CD14-positive monocyte (primary cell): Measurements from ENCODE around the gene KCNH3. TPM values are rescaled to one million over a fixed set of nuclear protein-coding genes. Genes with fewer than 3 reads are reported as not detected.
A peak's percentile ranks its signal among the peaks of the same experiment; 100 is the strongest.

Experiments
- DNase-seq, 3 donors: peaks; one replicate each; pipeline ENCODE4 v3.0.0-alpha.2; 2011 to 2022
- H2AFZ ChIP-seq: 2 replicates; pipeline ENCODE4 v1.6.0; 2012; ENCODE audit warnings: mild to moderate bottlenecking, low read depth, low read length, inconsistent platforms; ENCODE audit not compliant: insufficient read depth, poor library complexity, severe bottlenecking
- H3K27ac ChIP-seq, 2 donors: 1 replicate in 1 of 2; 2 replicates in 1 of 2; pipeline ENCODE4 v1.5.1; 2012 to 2013; ENCODE audit warnings: low read length in 2 of 2, control low read depth in 1 of 2, inconsistent platforms in 1 of 2, low read depth in 1 of 2, mild to moderate bottlenecking in 1 of 2
- H3K27me3 ChIP-seq, 2 donors: one replicate each; pipeline versions ENCODE4 v1.6.0 to v1.6.1; 2011 to 2013; ENCODE audit warnings: low read length in 2 of 2; ENCODE audit not compliant: control insufficient read depth in 2 of 2, insufficient read depth in 2 of 2
- H3K36me3 ChIP-seq, 2 donors: replicated peaks in 1 of 2; 1 replicate in 1 of 2; 2 replicates in 1 of 2; pipeline versions ENCODE4 v1.5.1 to v1.6.1; 2012 to 2013; ENCODE audit warnings: low read length in 2 of 2, control low read depth in 1 of 2, inconsistent platforms in 1 of 2, mild to moderate bottlenecking in 1 of 2; ENCODE audit not compliant: insufficient read depth in 2 of 2, control insufficient read depth in 1 of 2
- H3K4me1 ChIP-seq, 2 donors: 1 replicate in 1 of 2; 2 replicates in 1 of 2; pipeline versions ENCODE4 v1.5.1 to v1.6.1; 2012 to 2013; ENCODE audit warnings: low read length in 2 of 2, control low read depth in 1 of 2, inconsistent platforms in 1 of 2, mild to moderate bottlenecking in 1 of 2, moderate library complexity in 1 of 2; ENCODE audit not compliant: insufficient read depth in 2 of 2, control insufficient read depth in 1 of 2
- H3K4me2 ChIP-seq: replicated peaks from 2 replicates; pipeline ENCODE3; 2012; ENCODE audit warnings: low read length, moderate library complexity, mild to moderate bottlenecking; ENCODE audit not compliant: poor library complexity, severe bottlenecking; ENCODE audit errors: extremely low read depth
- H3K4me3 ChIP-seq, 3 experiments: fragments of 200-600 bp in 1 of 3; sonication (generic) in 1 of 3; replicated peaks in 1 of 3; 1 replicate in 2 of 3; 2 replicates in 1 of 3; pipeline ENCODE4 v1.5.1; 2011 to 2013; ENCODE audit warnings: low read length in 3 of 3, mild to moderate bottlenecking in 3 of 3, control low read depth in 2 of 3, low read depth in 2 of 3, inconsistent platforms in 1 of 3, moderate library complexity in 1 of 3
- H3K79me2 ChIP-seq: 2 replicates; pipeline ENCODE4 v1.6.0; 2012; ENCODE audit warnings: mild to moderate bottlenecking, control low read depth, inconsistent platforms, low read length, moderate library complexity; ENCODE audit not compliant: insufficient read depth
- H3K9ac ChIP-seq: 2 replicates; pipeline ENCODE4 v1.6.0; 2017; ENCODE audit warnings: low read length, mild to moderate bottlenecking; ENCODE audit not compliant: insufficient read depth, poor library complexity, severe bottlenecking
- H3K9me3 ChIP-seq, 2 donors: replicated peaks in 1 of 2; 1 replicate in 1 of 2; 2 replicates in 1 of 2; pipeline versions ENCODE4 v1.5.1 to v1.6.1; 2012 to 2013; ENCODE audit warnings: low read length in 2 of 2, control low read depth in 1 of 2; ENCODE audit not compliant: control insufficient read depth in 1 of 2, insufficient read depth in 1 of 2
- H4K20me1 ChIP-seq: 2 replicates; pipeline ENCODE4 v1.6.0; 2012; ENCODE audit warnings: mild to moderate bottlenecking, low read length, control low read depth, moderate library complexity; ENCODE audit not compliant: insufficient read depth
- H3K27ac Mint-ChIP-seq, 7 donors: one replicate each; pipeline ENCODE4 v1.8.0; 2020; ENCODE audit warnings: mild to moderate bottlenecking in 7 of 7, mixed read lengths in 7 of 7, moderate library complexity in 6 of 7, inconsistent platforms in 2 of 7
- H3K27me3 Mint-ChIP-seq, 3 donors: one replicate each; pipeline ENCODE4 v1.8.0; 2021 to 2022; ENCODE audit warnings: low read depth in 3 of 3, mild to moderate bottlenecking in 3 of 3, mixed read lengths in 3 of 3, moderate library complexity in 3 of 3, inconsistent platforms in 1 of 3
- H3K36me3 Mint-ChIP-seq, 2 donors: one replicate each; pipeline ENCODE4 v1.8.0; 2020; ENCODE audit warnings: mixed read lengths in 2 of 2, inconsistent platforms in 1 of 2, mild to moderate bottlenecking in 1 of 2
- H3K4me1 Mint-ChIP-seq: one replicate; pipeline ENCODE4 v1.8.0; 2020; ENCODE audit warnings: mild to moderate bottlenecking, mixed read lengths
- H3K4me3 Mint-ChIP-seq, 2 donors: one replicate each; pipeline ENCODE4 v1.8.0; 2020; ENCODE audit warnings: mild to moderate bottlenecking in 2 of 2, mixed read lengths in 2 of 2, moderate library complexity in 1 of 2
- H3K9me3 Mint-ChIP-seq, 7 donors: one replicate each; pipeline ENCODE4 v1.8.0; 2020 to 2022; ENCODE audit warnings: mixed read lengths in 7 of 7, mild to moderate bottlenecking in 6 of 7, moderate library complexity in 6 of 7, inconsistent platforms in 2 of 7
- WGBS: methylation state at CpG from one replicate; pipeline ENCODE4 v1.1.5; 2013; ENCODE audit warnings: missing lambda C conversion rate; ENCODE audit not compliant: insufficient coverage; 5-methylcytosine and 5-hydroxymethylcytosine counted together
- intact Hi-C, 2 donors: fragments of 100-400 bp; cut with micrococcal nuclease; formaldehyde crosslinking; loops; one replicate each; pipeline versions ENCODE4 v1.15.0 to v1.15.1; 2023
- polyA plus RNA-seq, 3 donors: library from polyadenylated mRNA; depleted of rRNA in 1 of 3; unstranded in 2 of 3; stranded (reverse) in 1 of 3; fragments of 300-500 nt in 2 of 3; fragments of >200 nt in 1 of 3; fragmentation: Illumina TruSeq in 2 of 3; gene quantifications; 1 replicate in 2 of 3; 2 replicates in 1 of 3; pipeline ENCODE4 v1.2.3, GENCODE V29; 2012 to 2021
- TF ChIP-seq, protein P1 (sequence below): fragments of 200-600 bp; IDR thresholded peaks from one replicate; pipeline ENCODE4 v1.8.0; 2022; ENCODE audit warnings: antibody characterized with exemption, mild to moderate bottlenecking

Gene KCNH3
- polyA plus RNA-seq, 3 donors = 1.3 to 18.2 (median 3.3) TPM

GRCh38 chr12:49584591-49584990 is 45.8 kb downstream of the KCNH3 start:
- TF ChIP-seq, protein P1, sequence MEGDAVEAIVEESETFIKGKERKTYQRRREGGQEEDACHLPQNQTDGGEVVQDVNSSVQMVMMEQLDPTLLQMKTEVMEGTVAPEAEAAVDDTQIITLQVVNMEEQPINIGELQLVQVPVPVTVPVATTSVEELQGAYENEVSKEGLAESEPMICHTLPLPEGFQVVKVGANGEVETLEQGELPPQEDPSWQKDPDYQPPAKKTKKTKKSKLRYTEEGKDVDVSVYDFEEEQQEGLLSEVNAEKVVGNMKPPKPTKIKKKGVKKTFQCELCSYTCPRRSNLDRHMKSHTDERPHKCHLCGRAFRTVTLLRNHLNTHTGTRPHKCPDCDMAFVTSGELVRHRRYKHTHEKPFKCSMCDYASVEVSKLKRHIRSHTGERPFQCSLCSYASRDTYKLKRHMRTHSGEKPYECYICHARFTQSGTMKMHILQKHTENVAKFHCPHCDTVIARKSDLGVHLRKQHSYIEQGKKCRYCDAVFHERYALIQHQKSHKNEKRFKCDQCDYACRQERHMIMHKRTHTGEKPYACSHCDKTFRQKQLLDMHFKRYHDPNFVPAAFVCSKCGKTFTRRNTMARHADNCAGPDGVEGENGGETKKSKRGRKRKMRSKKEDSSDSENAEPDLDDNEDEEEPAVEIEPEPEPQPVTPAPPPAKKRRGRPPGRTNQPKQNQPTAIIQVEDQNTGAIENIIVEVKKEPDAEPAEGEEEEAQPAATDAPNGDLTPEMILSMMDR = no peak
- DNase-seq = no peak
- Histone ChIP-seq H4K20me1 (no peaks in the 10 kb centered on the region), H3K4me2 (no peak overlapping the region), H3K36me3 (no peaks in the 10 kb centered on the region), H3K27me3 (no peaks in the 10 kb centered on the region), H3K4me3 (no peak overlapping the region), H3K27ac (no peak overlapping the region), H3K79me2 (no peaks in the 10 kb centered on the region), H2AFZ (no peak overlapping the region), H3K9ac (peak overlapping the region; percentile 10), H3K9me3 (no peaks in the 10 kb centered on the region), H3K4me1 (peaks cover 7 to 8% of the 10 kb centered on the region in 2 donors)
- H3K4me1 Mint-ChIP-seq = peaks cover 16% of the 10 kb centered on the region
- peaks cover 0 to 4% (median 2%) of the 10 kb centered on the region in 3 donors for H3K27me3 Mint-ChIP-seq
- no peak overlapping the region for H3K4me3 Mint-ChIP-seq
- WGBS = 67% methylated on average over 3 of the region's 7 CpGs
- peak overlapping the region in 2 of 7 donors; percentile 4 to 77 for H3K27ac Mint-ChIP-seq
- peaks cover 9 to 11% of the 10 kb centered on the region in 2 donors for H3K36me3 Mint-ChIP-seq
- intact Hi-C loops = loop anchor here in 1 of 2 donors (5.0 kb wide), 1 partner anchor 227 kb away; no protein-coding TSS in a partner anchor
- H3K9me3 Mint-ChIP-seq = peaks cover 0 to 4% (median 0%) of the 10 kb centered on the region in 7 donors

- Histone ChIP-seq H2AFZ (no peak overlapping the region), H3K27ac (no peak overlapping the region), H3K9ac (no peak overlapping the region), H4K20me1 (no peaks in the 10 kb centered on the region), H3K4me3 (no peak overlapping the region), H3K4me1 (peaks cover 7 to 8% of the 10 kb centered on the region in 2 donors), H3K9me3 (no peaks in the 10 kb centered on the region), H3K4me2 (no peak overlapping the region), H3K36me3 (no peaks in the 10 kb centered on the region), H3K27me3 (no peaks in the 10 kb centered on the region), H3K79me2 (no peaks in the 10 kb centered on the region)
- H3K27ac Mint-ChIP-seq = peak overlapping the region in 2 of 7 donors; percentile 8 to 47
- H3K4me1 Mint-ChIP-seq = peaks cover 13% of the 10 kb centered on the region
- intact Hi-C loops = no loop called here
- TF ChIP-seq, protein P1 = no peak
- peaks cover 0 to 4% (median 2%) of the 10 kb centered on the region in 3 donors for H3K27me3 Mint-ChIP-seq
- WGBS = 96% methylated on average over 10 of the region's 16 CpGs
- no peak for DNase-seq
- peaks cover 0 to 4% (median 0%) of the 10 kb centered on the region in 7 donors for H3K9me3 Mint-ChIP-seq
- H3K4me3 Mint-ChIP-seq = no peak overlapping the region
- peaks cover 9% of the 10 kb centered on the region in 2 donors for H3K36me3 Mint-ChIP-seq
Measured at GRCh38 chr12:49585477-49586459, 46.9 kb downstream of the KCNH3 start.
